ENCODE results near the gene TMPRSS4.

Gene TMPRSS4

GRCh38 chr11:118108513-118108912, 31.6 kb downstream of the TMPRSS4 start:
- no peak for DNase-seq

DNA sequence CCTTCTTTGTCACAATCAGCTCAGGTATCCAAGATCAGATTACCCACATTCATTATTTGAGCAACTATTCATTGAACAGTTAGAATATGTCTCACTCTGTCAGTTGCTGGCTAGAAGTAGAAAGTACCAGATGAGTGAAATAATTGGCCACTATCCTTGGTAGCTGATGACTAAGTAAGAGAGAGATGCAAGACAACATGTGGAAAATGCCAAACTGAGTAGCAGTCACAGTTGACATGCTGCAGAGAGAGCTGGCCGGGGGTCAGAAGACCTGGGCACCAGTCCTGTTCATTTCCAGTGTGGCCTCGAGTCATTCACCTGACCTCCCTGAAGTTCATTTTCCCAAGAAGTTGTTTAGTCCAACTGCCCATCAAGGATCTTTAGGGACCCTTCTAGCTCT, 32.4 kb downstream of the TMPRSS4 start:
- no peak for DNase-seq

- no peak for DNase-seq
Measured at GRCh38 chr11:118111019-118111743, 34.3 kb downstream of the TMPRSS4 start.

- no peak for DNase-seq
Measured at GRCh38 chr11:118111744-118112035, 34.8 kb downstream of the TMPRSS4 start.

- no peak for DNase-seq
Measured at GRCh38 chr11:118112711-118113430, 36.0 kb downstream of the TMPRSS4 start.

DNA sequence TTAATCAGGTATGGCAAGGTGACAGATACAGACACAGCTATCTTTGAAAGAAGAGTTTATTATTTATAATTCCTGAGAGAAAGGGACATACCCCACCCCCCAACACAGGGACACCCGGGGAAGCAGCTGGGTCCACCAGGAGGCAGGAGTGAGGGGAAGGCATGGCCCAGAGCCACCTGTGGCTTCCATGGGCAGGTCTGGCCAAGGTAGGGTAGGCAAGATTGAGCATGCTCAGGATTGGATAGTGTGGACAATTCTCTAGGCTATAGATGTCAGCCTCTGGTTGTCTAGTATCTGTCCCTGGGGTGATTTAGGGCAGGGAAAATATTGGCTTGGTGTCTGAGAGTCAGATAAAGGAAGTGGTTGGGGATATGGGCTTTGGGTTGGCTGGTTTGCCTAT, 37.4 kb downstream of the TMPRSS4 start:
- DNase-seq: no peak

DNA sequence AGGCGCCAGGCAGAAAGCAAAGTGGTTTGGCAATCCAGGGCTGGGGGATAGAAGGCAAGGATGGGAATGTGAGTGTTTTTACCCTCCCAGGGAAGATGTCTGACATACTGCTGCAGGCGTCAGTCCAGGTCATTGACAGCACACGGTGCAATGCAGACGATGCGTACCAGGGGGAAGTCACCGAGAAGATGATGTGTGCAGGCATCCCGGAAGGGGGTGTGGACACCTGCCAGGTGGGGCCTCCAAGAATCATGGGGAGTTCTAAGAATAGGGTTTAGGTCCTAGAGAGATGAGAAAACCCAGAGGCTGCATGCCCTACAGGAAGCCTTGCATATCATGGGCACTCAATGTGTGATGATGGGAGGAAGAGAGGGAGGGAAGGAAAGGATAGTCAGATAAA, 38.2 kb downstream of the TMPRSS4 start:
- no peak for DNase-seq

DNA sequence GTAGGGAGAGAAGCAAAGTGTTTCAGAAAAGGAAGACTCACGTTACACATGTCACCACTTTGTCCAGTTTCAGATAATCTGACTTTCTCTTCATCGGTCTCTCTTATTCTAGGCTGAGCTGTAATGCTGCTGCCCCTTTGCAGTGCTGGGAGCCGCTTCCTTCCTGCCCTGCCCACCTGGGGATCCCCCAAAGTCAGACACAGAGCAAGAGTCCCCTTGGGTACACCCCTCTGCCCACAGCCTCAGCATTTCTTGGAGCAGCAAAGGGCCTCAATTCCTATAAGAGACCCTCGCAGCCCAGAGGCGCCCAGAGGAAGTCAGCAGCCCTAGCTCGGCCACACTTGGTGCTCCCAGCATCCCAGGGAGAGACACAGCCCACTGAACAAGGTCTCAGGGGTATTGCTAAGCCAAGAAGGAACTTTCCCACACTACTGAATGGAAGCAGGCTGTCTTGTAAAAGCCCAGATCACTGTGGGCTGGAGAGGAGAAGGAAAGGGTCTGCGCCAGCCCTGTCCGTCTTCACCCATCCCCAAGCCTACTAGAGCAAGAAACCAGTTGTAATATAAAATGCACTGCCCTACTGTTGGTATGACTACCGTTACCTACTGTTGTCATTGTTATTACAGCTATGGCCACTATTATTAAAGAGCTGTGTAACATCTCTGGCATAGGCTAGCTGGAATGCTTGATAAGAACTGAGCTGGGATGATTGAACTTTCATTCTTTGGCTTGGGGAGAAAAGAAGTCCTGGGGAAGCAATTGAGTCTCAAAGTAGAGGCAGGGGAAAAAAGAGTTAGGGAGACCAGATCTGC, 41.1 kb downstream of the TMPRSS4 start:
- DNase-seq: no peak

DNA sequence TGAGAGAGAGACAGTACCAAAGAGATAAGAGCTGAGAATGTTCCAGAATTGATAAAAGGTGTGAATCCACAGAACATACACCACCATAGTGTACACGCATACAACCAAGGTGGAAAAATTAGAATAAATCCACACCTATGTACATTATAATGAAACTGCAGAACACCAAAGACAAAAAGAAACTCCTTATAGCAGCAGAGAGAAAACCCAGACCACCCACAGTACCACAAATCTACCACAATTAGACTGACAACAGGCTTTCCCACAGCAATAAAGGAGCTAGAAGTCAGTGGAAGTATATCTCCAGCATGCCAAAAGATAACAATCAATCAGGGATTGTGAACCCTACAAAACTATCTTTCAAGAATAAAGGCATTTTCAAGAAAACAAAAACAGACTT, 43.9 kb downstream of the TMPRSS4 start:
- no peak for DNase-seq

- no peak for DNase-seq
Measured at GRCh38 chr11:118124929-118125535, 48.2 kb downstream of the TMPRSS4 start.

GRCh38 chr11:118126082-118126838, 49.4 kb downstream of the TMPRSS4 start:
- no peak for DNase-seq

GRCh38 chr11:118128310-118128709, 51.4 kb downstream of the TMPRSS4 start:
- no peak for DNase-seq

GRCh38 chr11:118128721-118129470, 52.0 kb downstream of the TMPRSS4 start:
- DNase-seq: no peak

- DNase-seq: no peak
Measured at GRCh38 chr11:118129471-118130172, 52.7 kb downstream of the TMPRSS4 start.

- no peak for DNase-seq
Measured at GRCh38 chr11:118132385-118133151, 55.7 kb downstream of the TMPRSS4 start.

DNA sequence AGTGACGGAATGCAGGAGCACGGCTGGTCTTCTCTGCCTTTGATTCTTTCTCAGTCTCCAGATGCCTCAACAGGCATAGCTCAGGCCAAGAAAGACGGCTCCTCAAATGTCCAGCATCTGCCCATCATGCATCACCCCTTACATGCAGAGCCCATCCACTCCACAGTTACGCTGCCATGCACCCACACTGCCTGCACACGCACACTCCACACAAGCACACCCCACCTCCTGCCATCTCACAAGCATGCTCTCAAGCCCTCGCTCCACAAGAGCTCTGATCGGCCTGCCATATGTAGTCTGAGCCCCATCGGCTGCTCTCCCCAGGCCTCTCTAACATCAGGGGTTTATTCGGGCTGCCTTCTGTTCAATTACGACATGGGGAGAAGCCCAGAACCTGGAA, 56.9 kb downstream of the TMPRSS4 start:
- no peak for DNase-seq

DNA sequence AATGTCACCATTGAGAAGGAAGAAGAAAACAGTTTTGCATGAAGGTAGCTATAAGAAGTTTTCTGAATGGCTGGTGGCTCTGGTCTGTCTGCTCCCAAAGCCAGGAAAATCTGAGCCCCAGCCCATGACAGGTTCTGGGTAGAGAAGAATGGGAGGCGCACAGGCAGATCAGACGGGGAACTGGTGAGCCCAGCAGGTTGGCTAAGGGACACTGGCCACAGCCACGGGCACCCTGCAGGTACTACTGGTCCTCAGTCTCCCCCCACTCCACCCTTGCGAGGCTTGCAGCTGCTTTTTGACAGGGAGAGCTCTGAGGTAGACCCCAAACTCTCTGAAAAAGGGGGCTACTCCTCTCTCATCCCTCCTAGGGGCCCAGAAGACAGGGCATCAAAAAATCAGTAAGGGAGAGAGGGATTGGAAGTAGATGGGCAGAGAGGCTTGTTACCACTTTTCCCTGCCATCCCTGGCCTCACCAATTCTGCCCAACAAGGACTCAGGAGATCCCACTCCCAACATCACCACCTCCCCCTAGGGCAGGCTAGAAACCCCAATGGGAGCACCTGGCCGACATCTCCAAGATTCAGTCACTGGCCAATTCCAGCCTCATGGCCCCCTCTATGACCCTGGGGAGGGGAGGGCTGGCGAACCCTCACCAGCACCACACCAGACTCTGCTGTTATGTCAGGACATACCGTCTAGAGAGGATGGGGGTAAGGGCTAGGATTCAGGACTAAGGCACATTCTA, 58.3 kb downstream of the TMPRSS4 start:
- no peak for DNase-seq

DNA sequence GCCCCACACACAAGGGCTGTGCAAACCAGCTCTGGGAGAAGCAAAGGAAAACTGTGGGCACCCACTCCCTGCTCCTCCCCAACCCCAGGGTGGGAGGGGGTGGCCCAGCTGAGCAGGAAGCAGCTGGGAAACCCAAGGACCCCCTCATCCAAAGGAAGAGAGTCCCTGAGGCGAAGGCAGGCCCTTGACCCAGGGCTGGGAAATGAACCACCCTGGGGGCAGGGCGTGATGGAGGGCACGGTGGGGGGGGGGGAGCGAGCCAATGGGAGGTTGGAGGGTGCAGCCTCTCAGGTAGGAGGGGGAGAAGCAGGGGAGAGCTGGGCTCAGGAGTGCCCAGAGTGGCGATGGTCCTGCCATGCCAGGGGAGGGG, 58.9 kb downstream of the TMPRSS4 start:
- no peak for DNase-seq

DNA sequence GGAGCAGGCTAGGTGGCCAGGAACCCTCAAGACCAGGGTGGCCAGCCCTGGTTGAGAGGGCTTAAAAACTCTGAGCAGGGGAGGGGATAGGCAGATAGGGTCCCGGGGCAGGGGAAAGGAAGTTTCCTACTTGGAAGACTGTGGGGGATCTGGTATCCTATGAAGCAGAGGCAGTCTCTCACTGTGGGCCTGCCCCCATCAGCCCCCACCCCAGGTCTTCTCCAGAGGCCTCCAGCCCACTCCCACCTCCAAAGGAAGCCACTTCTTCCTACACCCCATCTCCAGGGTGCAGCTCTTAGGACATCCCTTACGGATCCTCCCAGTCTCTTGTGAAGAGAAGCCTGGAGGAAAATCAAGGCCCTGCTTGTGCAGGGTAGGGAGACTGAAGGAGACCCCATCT, 59.5 kb downstream of the TMPRSS4 start:
- no peak for DNase-seq

DNA sequence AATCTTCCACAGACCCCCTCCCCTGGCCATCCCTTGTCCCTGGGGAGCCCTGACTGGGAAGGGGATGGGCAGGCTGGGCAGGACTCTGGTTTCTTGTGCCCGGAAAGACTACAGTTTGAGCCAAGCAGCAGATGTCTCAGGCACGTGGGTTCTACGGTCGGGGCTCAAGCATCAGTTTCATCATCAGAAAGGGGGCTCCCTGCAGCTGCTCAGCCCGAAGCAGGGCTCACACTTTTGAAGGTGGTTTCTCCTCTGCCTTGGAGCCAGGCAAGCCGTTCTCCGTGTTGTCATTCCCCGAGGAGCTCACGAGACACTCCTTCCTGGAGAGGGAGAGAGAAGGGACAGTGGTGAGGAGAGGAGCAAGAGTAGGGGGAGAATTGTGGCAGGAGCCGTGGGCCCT, 59.9 kb downstream of the TMPRSS4 start:
- no peak for DNase-seq
